Measurements from ENCODE around the gene KNDC1.
"Not testable (repeated sequence)": the region's sequence is repeated elsewhere in the genome, so short reads cannot be mapped to it uniquely, and the experiment has no call there.

The KNDC1 gene

DNA sequence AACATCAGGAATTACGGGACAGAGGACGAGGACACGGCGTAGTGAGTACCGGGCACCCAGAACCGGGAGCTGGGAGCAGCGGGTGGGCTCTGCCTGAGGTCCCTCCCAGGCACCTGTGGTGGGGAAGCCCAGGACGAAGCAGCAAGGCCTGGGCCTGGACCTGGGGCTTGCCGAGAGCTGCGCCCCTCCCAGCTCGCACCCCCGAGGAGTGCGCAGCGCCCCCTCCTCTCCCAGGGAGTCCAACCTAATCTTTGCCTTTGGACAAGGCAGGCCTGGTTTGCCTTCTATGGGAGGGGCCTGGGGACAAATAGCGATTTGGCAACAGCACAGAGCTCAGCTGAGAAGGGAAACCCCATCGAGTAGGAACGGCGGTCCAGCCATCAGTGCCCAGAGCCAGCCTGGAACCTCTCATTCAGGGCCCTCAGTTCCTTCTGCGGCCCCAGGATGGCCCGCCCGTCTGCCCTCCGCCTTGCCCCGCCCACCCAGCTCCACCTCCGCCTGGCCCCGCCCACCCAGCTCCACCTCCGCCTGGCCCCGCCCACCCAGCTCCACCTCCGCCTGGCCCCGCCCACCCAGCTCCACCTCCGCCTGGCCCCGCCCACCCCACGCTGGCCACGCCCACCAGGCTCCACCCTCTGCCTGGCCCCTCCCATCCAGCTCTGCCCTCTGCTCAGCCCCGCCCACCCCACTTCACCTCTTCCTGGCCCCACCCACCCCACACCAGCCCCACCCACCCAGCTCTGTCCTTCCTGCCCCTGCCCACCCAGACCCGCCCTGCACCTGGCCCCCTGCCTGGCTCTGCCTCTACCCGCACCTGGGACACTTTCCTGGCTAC is 32.5 kb upstream of the KNDC1 start:
- peak; percentile 28 for DNase-seq

DNA sequence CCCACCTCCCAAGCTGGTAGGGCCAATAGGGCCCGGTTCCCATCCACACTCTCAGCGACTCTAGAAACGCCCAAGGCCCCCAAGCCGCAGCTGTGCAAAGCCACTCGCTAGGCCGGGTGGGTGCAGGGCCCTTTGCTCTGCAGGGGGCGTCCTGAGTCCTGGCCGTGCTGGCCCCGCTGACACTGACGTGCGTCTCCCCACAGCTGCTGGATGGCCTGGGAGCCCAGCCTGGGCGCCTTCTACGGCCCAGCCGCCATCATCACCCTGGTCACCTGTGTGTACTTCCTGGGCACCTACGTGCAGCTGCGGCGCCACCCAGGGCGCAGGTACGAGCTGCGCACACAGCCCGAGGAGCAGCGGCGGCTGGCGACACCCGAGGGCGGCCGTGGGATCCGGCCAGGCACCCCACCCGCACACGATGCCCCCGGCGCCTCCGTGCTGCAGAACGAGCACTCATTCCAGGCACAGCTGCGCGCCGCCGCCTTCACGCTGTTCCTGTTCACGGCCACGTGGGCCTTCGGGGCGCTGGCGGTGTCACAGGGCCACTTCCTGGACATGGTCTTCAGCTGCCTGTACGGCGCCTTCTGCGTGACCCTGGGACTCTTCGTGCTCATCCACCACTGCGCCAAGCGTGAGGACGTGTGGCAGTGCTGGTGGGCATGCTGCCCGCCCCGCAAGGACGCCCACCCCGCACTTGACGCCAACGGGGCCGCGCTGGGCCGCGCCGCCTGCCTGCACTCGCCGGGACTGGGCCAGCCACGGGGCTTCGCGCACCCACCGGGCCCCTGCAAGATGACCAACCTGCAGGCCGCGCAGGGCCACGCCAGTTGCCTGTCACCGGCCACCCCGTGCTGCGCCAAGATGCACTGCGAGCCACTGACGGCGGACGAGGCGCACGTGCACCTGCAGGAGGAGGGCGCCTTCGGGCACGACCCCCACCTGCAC is 31.6 kb upstream of the KNDC1 start:
- no peak for DNase-seq

GRCh38 chr10:133129071-133129858 is 30.8 kb upstream of the KNDC1 start:
- no peak for DNase-seq

DNA sequence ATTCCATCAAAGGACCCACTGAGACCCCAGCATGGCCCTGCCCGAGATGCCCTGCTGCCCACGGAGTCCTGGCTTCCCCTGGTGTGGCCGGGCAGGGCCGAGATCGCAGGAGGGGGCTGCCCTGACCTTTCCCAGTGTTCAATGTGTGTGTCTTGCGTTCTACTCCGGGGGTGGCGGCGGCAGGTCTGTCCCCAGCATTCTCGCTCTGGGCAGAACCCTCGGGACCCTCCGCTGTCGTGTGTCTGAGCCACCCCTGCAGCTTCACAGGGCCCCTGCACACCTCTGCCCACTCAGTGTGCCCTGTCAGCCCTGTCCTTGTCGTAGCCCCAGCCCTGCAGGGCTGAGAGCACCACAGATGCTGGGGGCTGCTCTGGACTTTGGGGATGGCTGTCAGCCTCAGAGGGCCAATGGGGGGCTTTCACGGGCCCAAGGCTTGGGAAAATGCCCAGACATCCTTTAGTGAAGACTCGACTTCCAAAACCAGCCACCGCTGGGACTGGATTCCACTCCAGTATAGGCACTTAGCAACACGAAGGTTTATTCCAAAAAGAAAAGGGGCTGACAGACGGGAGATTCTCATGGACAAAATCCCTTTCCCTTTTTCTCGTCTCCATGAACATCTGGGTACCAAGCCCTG is 30.0 kb upstream of the KNDC1 start:
- DNase-seq: no peak

DNA sequence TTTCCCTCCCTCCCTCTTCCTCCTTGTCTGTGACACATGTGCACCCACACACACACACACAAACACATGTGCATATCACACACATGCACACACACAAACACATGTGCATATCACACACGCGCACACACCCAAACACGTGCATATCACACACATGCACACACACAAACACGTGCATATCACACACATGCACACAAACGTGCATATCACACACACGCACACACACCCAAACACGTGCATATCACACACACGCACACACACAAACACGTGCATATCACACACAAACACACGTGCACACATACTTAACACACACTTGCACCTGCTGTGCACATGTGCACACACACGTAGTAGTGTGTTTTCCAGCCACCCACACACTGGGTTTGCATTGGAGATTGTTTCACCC is 29.4 kb upstream of the KNDC1 start:
- DNase-seq: no peak

DNA sequence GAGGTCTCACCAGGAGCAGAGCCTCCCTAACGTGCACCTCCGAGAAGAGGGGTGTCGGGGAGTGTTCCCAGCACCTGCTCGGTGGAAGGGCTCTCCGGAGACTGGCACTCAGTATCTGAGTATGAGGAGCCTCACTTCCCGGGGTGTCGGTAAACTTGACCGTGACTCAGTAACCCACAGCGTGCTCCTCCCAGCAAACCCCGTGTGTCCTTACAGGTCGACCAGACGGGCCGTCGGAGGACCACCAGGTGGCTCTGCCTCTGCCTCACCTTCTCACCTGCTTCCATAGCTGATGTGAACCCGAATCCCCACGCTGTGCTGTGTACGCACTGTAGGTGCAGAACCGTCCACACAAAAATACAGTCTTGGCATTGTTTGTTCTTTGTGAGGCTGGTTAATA is 29.0 kb upstream of the KNDC1 start:
- no peak for DNase-seq

GRCh38 chr10:133131734-133132472 is 28.1 kb upstream of the KNDC1 start:
- no peak for DNase-seq

DNA sequence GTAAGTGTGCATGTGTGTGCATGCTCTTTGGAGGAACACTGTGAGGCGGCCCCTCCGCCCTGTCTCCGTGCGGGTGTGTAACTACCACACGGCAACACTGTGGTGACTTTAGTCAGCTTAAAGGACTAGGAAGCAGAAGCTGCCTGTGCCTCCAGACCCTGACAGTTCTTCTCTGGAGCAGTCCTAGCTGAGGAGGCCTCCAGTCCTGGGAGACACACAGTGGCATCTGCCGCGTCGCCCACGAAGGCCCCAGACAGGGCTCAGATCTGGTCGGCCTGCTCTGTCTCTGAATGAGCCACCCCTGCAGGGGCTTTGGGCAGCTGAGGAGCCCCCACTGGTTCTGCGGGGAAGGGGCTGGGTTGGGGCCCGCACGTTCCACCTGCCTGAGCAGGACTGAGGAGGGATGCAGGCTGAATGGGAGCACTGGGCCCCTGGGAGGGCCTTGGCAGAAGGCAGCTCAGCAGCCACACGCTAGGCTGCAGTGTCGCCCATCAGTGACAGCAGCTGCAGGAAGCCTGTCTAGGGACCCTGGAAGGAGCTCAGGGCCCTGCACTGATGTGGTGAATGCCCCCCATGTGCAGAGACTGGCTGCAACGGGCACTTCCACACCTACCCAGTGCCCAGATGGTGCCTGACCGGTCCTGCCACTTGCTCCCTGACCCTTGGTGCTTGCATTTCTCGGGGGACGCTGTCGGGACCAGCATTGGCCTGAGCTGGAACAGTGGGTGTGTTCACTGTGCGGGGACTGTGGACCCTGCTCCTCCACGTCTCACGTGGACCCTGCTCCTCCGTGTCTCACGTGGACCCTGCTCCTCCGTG is 27.3 kb upstream of the KNDC1 start:
- DNase-seq: no peak

DNA sequence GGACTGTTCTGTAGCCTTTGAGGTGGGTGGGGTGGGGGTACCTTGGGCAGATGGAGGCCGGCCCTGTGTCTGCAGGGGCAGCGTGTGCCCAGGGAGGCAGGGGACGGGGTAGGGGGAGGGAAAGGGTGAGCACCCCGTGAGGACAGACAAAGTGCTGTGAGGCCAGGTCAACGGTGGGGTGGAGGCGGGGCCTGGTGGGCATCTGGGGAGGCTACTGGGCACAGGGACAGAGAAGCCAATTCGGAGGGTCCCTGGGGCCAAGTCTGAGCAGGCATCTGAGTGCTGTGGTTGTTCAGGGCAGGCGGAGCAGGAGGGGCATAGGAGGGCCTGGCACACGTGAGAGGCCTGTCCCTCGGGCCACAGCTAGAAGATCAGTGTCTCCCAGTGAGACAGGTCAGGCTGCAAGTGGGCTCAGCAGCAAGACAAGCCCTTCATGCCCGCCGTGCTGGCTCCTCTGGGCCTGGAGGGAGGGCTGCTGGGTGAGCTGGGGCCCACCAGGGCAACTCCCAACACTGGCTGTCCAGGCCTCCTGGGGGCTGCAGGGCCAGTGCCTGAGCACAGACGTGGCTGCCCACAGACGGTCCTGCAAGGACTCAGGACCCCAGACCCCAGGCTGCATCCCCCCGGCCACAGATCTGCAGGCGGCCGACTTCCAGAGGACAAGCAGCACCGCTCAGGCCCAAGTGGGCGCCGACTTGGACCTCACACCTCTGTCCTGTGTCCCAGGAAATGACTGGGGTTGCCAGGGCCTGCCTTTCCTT is 26.4 kb upstream of the KNDC1 start:
- DNase-seq: no peak

DNA sequence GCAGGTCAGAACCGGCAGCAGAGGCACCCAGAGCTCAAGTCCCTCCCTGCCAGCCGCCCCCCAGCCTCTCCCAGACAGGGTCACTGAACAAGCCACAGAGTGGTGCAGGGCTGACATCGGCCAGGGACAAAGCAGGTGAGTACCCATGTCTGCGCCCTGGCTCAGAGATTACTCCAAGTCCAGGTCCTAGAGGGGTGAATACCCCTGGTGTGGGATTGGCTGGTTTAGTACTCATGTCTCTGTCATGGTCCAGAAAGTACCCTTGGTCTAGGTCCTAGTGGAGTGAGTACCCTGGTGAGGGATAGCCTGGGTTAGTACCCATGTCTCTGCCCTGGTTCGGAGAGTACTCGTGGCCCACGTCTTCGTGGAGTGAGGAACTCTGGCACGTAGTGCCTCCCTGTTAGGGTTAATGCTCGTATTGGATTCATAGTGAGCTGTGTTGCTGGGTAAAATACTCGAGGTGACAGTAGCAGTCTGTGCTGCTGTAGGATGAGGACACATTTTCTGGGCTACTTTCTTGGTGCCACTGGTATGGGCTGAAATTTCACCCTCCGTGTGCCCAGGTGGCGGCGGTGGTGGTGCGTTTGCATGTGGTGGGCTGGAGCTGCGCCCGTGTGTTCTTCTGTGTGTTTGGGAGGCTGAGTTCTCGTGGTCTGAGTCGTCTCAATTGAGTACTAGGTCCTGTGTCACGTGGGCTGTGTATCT is 25.5 kb upstream of the KNDC1 start:
- DNase-seq: no peak

GRCh38 chr10:133135116-133135465 is 24.9 kb upstream of the KNDC1 start:
- no peak for DNase-seq

DNA sequence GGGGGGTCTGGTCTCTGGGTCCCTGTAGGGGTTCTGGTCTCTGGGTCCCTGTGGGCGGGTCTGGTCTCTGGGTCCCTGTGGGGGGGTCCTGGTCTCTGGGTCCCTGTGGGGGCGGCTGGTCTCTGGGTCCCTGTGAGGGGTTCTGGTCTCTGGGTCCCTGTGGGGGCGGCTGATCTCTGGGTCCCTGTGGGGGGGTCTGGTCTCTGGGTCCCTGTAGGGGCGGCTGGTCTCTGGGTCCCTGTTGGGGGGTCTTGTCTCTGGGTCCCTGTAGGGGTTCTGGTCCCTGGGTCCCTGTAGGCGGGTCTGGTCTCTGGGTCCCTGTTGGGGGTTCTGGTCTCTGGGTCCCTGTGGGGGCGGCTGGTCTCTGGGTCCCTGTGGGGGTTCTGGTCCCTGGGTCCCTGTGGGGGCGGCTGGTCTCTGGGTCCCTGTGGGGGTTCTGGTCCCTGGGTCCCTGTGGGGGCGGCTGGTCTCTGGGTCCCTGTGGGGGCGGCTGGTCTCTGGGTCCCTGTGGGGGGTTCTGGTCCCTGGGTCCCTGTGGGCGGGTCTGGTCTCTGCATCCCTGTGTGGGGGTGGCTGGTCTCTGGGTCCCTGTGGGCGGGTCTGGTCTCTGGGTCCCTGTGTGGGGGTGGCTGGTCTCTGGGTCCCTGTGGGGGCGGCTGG is 22.4 kb upstream of the KNDC1 start:
- not testable (repeated sequence) for DNase-seq

- DNase-seq: no peak
Observed at GRCh38 chr10:133139551-133140065, 20.4 kb upstream of the KNDC1 start.

DNA sequence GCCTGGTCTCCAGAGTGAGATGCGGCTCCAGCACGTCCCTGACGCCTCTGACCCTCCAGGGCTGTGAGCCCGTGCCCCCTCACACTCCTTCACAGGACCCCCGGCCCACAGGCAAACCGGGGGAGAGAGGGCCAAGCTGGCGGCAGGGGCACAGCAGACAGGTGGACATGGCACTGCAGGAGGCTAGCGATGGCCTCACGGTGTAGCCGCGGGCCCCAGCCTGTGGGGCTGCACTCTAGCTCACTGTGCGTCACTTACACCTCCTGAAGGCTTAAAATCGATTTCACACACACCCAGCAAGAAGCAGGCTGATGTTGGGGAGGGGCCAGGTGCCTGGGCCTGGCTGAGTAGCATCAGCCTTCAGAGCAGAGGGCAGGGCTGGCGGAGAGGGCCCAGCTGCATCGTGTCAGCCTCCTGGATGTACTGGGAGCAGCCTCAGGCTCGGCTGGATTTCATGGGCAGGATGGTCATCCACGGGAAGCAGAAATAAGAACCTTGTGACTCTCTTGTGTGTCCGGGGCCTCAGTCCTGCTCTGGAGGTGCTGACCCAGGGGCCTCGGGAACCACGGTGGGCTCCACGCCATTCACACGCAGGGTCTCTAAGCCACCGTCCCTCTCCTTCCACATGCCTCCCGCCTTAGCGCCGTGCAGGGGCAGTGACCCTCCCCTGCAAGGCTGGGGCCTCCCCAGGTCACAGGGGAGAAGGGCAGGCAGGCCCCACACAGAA is 19.4 kb upstream of the KNDC1 start:
- DNase-seq: no peak

DNA sequence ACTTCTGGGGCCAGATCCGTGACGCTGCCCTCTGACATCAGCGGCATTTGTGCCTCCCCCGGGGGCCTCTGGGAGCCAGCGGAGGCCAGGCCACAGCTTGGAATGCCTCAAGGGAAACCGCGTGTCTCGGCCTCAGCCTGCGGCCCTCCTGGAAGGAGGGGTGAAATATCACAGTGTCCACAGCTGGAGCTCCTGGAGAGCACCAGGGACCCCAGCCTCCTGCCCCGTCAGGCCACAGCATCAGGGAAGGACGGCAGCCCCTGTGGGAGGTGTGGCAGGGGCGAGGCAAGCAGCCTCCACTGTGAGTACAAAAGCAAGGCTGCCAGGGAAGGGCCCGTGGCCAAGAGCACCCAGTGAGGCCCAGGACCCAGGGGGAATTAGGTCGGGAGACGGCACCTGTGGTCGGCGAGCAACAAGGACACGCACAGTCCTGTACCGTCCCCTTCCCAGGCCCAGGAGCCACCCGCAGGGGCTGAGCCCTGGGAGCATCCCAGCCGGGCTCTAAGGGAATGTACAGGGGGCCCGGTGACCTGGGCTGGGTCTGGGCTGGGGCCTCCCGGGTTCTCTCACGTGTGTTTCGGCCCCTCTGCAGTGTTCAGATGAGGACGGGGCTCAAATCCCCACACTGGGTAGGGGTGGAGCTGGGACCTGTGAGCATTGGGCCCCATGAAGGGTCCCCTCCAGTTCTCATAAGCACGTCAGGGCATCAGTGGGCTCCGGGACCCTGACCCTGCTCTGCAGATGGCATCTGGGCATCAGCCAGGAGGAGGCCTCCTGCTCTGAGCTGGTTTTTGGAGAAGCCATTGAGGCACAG is 18.7 kb upstream of the KNDC1 start:
- DNase-seq: no peak

DNA sequence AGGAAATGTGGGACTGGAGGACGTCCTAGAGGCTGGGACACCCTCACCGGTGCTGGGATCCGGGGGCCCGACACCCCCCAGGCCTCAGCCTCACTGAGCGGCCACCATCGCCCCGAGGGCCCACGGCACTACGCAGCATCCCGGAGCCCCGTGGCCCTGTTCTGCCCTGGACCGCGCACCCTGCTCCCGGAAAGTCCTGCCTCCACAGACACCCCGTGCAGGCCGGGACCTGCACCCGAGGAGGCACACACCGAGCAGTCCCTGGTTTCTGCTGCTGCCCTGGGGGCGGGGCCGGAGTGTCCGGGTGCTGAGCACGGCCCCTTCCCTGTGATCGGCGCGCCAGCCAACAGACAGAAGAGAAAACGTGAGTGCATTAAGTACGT is 18.1 kb upstream of the KNDC1 start:
- DNase-seq: no peak

- DNase-seq: no peak
Observed at GRCh38 chr10:133142523-133143199, 17.4 kb upstream of the KNDC1 start.

Measured in CD4-positive, alpha-beta T cell treated with Interleukin-17A for 1 hour (primary cell).